ENCODE measurements around the gene PTPRN2. TPM values are rescaled to one million over a fixed set of nuclear protein-coding genes. Genes with fewer than 3 reads are reported as not detected.
"Not testable (repeated sequence)": the region's sequence is repeated elsewhere in the genome, so short reads cannot be mapped to it uniquely, and the experiment has no call there.

Gene PTPRN2
- total and polyA plus RNA-seq, 7 donors, result 3.2 to 7.1 (median 5.5) TPM

- H3K36me3 ChIP-seq, result no peaks in the 10 kb centered on the region
- intact Hi-C loops (cut with DNase I), result no loop called here
- TF ChIP-seq EP300 (IDR thresholded peaks at IDR 0.05), result no peak
- no peak for TF ChIP-seq CTCF (IDR thresholded peaks at IDR 0.05)
- no peak for TF ChIP-seq POLR2AphosphoS5 (IDR thresholded peaks at IDR 0.05)
- TF ChIP-seq POLR2A (IDR thresholded peaks at IDR 0.05), result no peak
Observed at GRCh38 chr7:158377800-158378623, 209.6 kb downstream of the PTPRN2 start.

GRCh38 chr7:158376839-158377186 is 210.8 kb downstream of the PTPRN2 start:
- H3K27ac ChIP-seq; H3K9me3 ChIP-seq; H3K27me3 ChIP-seq; H3K4me1 ChIP-seq; H3K36me3 ChIP-seq; DNase-seq; intact Hi-C loops (cut with DNase I); H3K4me3 ChIP-seq: not testable (repeated sequence)
- 45 to 63% methylated on average over 11 of the region's 12 CpGs for WGBS, 2 donors

More at GRCh38 chr7:158377800-158378623, 209.6 kb downstream of the PTPRN2 start:
- peak; percentile 35 for DNase-seq
- Histone ChIP-seq H3K27ac (no peak overlapping the region), H3K9me3 (no peaks in the 10 kb centered on the region), H3K4me3 (no peak overlapping the region), H3K27me3 (no peaks in the 10 kb centered on the region), H3K4me1 (no peaks in the 10 kb centered on the region)
- 34 to 59% methylated on average over 14 of the region's 14 CpGs for WGBS, 2 donors

GRCh38 chr7:158376146-158376838 is 211.3 kb downstream of the PTPRN2 start:
- DNase-seq; H3K9me3 ChIP-seq; H3K4me1 ChIP-seq; H3K27ac ChIP-seq; H3K27me3 ChIP-seq; H3K4me3 ChIP-seq; H3K36me3 ChIP-seq; intact Hi-C loops (cut with DNase I): not testable (repeated sequence)
- 28 to 62% methylated on average over 23 of the region's 23 CpGs for WGBS, 2 donors

- intact Hi-C loops (cut with DNase I), result no loop called here
- TF ChIP-seq EP300 (IDR thresholded peaks at IDR 0.05) (no peak), CTCF (IDR thresholded peaks at IDR 0.05) (no peak), POLR2A (IDR thresholded peaks at IDR 0.05) (no peak), POLR2AphosphoS5 (IDR thresholded peaks at IDR 0.05) (no peak)
- peak; percentile 35 for DNase-seq
- H3K27ac ChIP-seq, result no peak overlapping the region
- no peak overlapping the region for H3K4me3 ChIP-seq
- H3K4me1 ChIP-seq, result no peaks in the 10 kb centered on the region
- 83 to 86% methylated on average over 4 of the region's 4 CpGs for WGBS, 2 donors
- H3K27me3 ChIP-seq, result no peaks in the 10 kb centered on the region
- no peaks in the 10 kb centered on the region for H3K9me3 ChIP-seq
- no peaks in the 10 kb centered on the region for H3K36me3 ChIP-seq
Observed at GRCh38 chr7:158375034-158375433, 212.6 kb downstream of the PTPRN2 start.

GRCh38 chr7:158374586-158374985 is 213.0 kb downstream of the PTPRN2 start:
- WGBS, 2 donors, result 91 to 93% methylated on average over 6 of the region's 6 CpGs
- DNase-seq, result no peak
- H3K27me3 ChIP-seq, result no peaks in the 10 kb centered on the region

More at GRCh38 chr7:158374586-158374985, 213.0 kb downstream of the PTPRN2 start:
- H3K36me3 ChIP-seq, result no peaks in the 10 kb centered on the region
- H3K4me1 ChIP-seq, result no peaks in the 10 kb centered on the region
- intact Hi-C loops (cut with DNase I), result no loop called here
- H3K9me3 ChIP-seq, result no peaks in the 10 kb centered on the region
- no peak overlapping the region for H3K4me3 ChIP-seq
- TF ChIP-seq POLR2AphosphoS5 (IDR thresholded peaks at IDR 0.05) (no peak), CTCF (IDR thresholded peaks at IDR 0.05) (no peak), EP300 (IDR thresholded peaks at IDR 0.05) (no peak), POLR2A (IDR thresholded peaks at IDR 0.05) (no peak)
- no peak overlapping the region for H3K27ac ChIP-seq

Data from sigmoid colon (tissue), 7 donors.